Middle frontal gyrus (tissue), 1 donor: Measurements from ENCODE around the gene SP9.

Experiments used
- DNase-seq: peaks from one replicate; pipeline ENCODE4 v3.0.0-alpha.2; 2015; ENCODE audit warnings: low spot score; ENCODE audit errors: extremely low spot score

The SP9 gene

DNA sequence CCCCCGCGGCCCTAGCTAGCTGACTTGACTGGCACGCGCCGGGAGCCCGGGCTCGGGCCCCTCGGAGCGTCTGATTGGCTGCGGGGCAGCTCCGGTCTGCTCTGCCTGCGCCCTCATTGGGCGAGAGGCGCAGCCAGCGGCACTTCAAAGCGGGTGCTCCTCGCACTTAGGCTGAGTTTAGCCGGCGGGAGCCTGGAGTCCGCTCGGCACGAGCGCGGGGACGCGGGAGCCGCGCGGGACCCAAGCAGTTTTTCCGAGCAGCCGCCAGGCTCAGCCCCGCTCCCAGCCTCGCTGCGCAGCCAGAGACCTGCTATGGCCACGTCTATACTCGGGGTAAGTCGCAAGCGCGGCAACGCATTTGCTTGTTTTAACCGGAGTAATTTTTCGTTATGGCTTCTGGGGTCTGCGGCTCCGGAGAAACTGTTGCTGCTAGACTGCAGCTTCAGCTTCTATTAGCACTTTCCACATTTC lies at the start of gene SP9:
Gene SP9, plus strand, starts transcription at position 174 of the 471 bp plus-strand sequence. Its CDS starts 139 bp downstream, at position 313.
- DNase-seq: no peak

DNA sequence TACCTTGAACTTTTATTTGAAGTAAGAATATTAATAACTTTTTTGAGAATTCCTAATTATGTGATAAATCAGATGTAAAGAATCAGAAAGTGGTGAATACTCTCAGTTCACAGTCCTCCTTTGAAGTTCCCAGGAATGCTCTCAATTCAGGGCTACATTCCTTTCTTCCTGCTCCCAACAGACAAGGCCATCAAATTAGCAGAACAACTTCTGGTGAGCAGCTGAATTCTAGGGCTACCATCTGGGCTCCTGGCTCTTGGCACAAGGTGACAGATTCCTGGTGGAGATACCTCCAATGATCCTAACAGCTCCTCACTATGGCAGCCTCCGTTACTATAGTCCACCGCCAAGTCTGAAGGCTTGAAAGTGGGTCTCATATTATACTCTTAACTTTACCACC lies 48.6 kb upstream of the SP9 start:
- no peak for DNase-seq

- no peak for DNase-seq
Observed at GRCh38 chr2:174292908-174293307, 41.8 kb upstream of the SP9 start.

- DNase-seq: no peak
Observed at GRCh38 chr2:174300114-174300513, 34.6 kb upstream of the SP9 start.

- DNase-seq: no peak
Observed at GRCh38 chr2:174312581-174313234, 22.0 kb upstream of the SP9 start.

DNA sequence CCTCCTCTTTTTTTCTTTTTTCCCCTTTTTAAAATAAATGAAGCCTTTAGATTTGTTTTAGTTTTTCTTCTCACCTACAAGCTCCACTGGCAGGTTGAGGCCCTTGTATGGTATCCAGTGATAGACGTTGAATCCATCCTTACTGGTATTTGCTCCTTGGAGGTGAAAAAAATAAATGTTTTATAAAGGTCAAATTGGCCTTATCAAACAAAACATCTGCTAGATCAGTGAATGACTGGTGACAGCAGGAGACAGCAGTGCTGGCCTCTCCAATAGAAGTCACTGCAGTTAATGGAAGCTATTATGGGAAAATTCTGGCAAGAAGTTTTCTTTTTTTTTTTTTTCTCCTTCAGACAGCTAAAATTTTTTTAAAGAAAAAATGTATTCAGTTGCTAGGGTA lies 12.6 kb upstream of the SP9 start:
- DNase-seq: no peak

GRCh38 chr2:174322746-174323145 lies 12.0 kb upstream of the SP9 start:
- DNase-seq: no peak

GRCh38 chr2:174324530-174324929 lies 10.2 kb upstream of the SP9 start:
- no peak for DNase-seq

DNA sequence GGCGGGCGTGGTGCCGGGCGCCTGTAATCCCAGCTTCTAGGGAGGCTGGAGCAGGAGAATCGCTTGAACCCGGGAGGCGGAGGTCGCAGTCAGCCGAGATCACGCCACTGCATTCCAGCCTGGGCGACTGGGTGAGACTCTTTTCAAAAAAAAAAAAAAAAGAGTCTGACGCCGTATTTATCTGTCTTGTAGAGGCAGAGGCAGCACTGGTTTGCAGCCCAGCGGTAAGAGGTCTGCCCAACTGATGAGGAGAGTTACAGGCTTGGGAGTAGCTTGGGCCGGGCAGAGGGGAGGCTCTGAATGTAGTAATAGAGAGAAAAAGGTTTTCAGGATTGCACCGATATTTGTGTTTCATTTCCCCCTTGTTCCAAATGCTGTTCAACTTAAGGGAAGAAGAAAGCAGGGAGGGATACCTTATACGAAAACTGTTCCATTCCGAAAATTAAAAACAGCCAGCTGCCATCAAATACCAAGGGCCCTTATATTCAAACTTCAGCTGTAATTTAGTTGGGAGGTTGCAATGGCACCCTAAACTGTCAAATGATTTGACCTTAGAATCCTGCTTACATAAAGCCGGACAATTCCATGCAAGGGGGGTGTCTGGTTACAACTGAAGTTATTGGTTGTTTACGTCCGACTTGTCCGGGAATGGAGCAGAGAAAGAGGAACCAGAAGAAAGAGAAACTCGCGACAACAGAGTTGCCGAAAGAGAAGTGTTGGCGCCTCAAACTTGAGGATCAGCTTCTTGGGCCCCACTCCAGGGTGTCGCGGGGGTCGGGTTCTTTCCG lies 9.2 kb upstream of the SP9 start:
- DNase-seq: no peak

DNA sequence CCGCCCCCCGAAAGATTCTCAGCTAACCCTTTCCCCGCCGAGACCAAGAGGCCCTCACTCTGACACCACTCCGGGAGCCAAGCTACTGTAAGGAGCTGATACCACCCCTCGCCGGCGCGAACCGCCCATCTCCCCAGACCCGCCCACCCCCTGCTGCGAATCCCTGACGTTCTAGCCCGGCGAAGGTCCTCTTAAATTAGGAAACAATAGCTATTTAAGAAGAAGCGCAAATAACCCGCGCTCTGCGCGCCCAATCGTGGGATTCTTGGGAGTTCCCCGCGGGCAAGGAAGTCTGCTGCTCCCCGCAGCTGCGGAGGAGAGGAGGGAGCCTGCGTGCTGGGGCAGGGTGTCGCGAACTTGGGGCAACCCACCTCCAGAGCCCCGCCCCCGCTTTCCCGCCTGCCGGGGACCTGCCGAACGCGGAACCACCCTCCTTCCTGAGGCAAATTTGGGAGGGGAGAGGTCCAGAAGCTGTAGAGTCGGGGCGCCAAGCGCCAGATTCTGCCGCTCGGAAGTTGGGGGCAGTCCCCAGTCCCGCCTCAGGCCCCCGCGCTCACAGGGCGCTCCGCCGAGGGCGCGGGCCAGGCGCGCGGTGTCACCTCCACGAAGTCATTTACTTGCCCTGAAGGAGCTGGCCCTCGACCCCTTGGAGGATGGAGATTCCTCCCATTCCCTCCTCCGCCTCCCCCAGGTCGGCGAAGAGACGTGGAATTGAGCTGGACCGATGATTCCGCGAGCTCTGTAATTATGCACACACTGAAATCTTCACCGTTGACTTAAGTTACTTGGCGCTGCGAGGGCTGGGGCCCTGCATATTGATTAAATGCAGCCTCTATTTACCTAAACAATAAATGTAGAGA lies 8.4 kb upstream of the SP9 start:
- DNase-seq: no peak

DNA sequence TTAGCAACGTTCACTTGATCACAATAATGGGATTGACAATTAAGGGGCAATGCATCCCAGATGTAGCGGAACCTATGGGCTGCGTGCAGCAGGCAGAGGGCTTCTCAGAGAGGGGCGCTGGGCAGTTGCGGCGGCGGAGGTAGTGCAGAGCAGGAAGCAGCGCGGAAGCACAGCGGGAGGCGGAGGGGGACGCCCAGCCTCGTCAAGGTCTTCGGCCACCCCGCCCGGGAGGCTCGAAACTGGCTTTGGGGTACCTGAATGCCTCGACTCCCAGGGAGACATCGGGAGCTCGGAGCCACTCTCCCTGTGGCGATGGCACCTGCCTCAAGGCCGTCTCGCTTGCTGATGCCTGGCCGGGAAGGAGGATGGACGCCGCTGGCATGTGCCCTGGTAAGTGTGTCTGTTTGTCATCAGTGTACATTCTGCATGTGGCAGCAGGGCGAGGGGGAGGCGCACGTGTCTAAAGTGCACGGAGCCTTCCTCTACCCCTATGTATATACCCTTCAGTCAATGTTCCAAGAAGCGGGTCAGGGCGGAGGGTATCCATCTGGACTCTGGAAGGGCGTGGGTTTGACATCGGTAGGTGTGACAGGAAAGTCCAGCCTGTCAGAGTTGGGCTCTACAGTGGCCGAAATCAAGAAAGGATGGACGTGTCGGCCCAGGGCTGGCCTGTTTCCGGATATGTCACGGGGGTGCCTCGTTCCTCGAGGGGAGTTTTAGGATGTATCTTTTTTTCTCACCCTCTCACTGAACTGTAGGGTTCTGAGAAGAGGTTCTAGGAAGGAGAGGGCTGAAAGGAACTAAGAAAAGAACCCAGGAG lies 7.5 kb upstream of the SP9 start:
- DNase-seq: no peak

GRCh38 chr2:174327841-174328113 lies 7.0 kb upstream of the SP9 start:
- DNase-seq: no peak

- no peak for DNase-seq
Observed at GRCh38 chr2:174328114-174328960, 6.4 kb upstream of the SP9 start.

DNA sequence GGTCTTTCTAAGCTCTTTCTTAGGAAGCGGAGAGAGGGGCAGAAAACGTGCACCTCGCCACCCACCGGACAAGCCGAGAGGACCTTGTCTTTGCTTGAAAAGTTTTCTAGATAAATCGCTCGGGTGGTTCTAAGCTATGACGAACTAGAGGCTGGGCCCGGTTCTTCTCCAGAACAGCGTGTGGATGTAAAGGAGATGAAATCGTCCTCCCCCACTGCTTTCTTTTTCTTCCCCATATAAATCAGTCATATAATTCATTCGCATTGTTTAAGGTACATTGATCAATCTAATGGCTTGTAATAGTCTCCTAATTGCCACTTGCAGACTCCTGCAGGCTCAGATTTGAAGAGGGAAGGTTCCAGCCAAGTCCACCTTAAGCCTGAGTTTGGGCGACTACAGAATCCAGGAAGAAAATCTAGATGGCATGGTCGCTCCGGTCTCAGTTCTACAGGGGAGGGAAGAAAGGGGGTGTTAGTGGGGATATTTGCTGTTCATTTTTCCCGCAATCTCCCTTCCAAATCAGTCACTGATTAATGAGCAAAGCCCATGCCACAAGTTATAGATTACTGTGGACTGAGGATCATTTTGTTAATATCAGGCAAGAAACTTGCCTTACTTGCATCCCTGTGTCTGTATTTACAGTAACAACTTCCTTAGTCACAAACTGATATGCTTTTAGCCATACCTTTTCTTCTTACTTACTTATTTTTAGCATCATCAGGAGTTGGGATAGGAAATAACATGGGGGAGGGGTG lies 5.6 kb upstream of the SP9 start:
- DNase-seq: no peak

- DNase-seq: no peak
Observed at GRCh38 chr2:174330945-174331594, 3.7 kb upstream of the SP9 start.

DNA sequence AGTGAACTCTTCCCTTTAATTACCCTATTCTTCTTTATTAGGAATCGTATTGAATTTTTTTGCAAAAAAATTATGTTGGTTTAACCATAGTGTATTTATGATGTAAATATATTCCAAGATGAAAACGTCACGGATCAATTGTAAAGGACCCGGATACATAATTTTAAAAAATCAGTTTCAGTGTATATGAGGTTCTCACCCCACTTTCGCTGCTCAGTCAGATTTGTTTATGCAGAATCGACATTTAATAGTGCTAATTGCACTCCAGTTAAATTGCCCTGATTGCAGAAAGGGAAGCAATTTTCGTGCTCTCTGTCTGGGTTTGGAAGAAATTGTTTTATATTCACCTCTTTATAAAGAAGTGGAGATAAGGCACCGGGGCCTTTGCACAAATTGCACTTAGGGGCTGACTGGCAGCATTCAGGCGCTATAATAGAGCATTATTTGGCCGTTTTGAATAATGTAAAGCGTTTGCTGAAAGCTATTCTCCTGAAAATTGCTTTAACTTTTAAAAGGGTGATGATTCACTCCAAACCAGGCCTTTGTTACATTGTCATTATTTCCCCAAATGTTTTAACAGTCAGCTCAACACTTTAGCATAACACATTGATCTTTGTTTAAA lies 3.0 kb upstream of the SP9 start:
- no peak for DNase-seq

- no peak for DNase-seq
Observed at GRCh38 chr2:174332217-174332963, 2.4 kb upstream of the SP9 start.

DNA sequence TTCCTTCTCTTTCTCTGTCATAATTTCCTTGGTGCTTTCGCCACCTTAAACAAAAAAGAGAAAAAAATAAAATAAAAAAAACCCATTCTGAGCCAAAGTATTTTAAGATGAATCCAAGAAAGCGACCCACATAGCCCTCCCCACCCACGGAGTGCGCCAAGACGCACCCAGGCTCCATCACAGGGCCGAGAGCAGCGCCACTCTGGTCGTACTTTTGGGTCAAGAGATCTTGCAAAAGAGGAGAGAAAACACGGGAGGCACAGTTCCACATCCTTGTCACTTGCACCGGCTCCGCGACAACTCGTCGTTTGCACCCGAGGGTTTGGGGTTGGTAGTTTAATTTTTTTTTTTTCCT lies 1.8 kb upstream of the SP9 start:
- DNase-seq: no peak
